HEK293 (cell line): Measurements from ENCODE around the gene CHD2.

Source experiments
- CTCF ChIP-seq: fragments of 450-650 bp; formaldehyde crosslinking; IDR thresholded peaks from 2 replicates; pipeline ENCODE4 v1.5.1; 2016; ENCODE audit warnings: missing biosample characterization, missing genetic modification characterization
- PRDM2 ChIP-seq: fragments of 450-650 bp; formaldehyde crosslinking; IDR thresholded peaks from 2 replicates; pipeline ENCODE4 v1.5.1; 2016; ENCODE audit warnings: missing biosample characterization, missing genetic modification characterization, borderline replicate concordance
- ZBTB7A ChIP-seq: fragments of 450-650 bp; formaldehyde crosslinking; IDR thresholded peaks from 2 replicates; pipeline ENCODE4 v1.5.1; 2016; ENCODE audit warnings: low read depth, missing biosample characterization, missing genetic modification characterization
- ZNF184 ChIP-seq: fragments of 450-650 bp; IDR thresholded peaks from 2 replicates; pipeline ENCODE4 v1.5.1; 2018; ENCODE audit warnings: missing biosample characterization, mild to moderate bottlenecking, missing genetic modification characterization
- ZNF2 ChIP-seq: fragments of 450-650 bp; formaldehyde crosslinking; IDR thresholded peaks from 2 replicates; pipeline ENCODE4 v1.5.1; 2016; ENCODE audit warnings: missing biosample characterization, missing genetic modification characterization
- ZNF274 ChIP-seq, 2 experiments: fragments of 200-500 bp in 1 of 2; fragments of 450-650 bp in 1 of 2; sonication (Bioruptor generic) in 1 of 2; formaldehyde crosslinking in 1 of 2; IDR thresholded peaks; 2 replicates each; pipeline versions ENCODE4 v1.5.1 to v1.6.1; 2014 to 2016; ENCODE audit warnings: borderline replicate concordance in 1 of 2, inconsistent platforms in 1 of 2, low read length in 1 of 2, missing biosample characterization in 1 of 2, missing genetic modification characterization in 1 of 2
- ZNF350 ChIP-seq: fragments of 450-650 bp; formaldehyde crosslinking; IDR thresholded peaks from 2 replicates; pipeline ENCODE4 v1.5.0; 2017; ENCODE audit warnings: missing biosample characterization, mild to moderate bottlenecking, missing genetic modification characterization
- ZNF549 ChIP-seq: fragments of 450-650 bp; IDR thresholded peaks from 2 replicates; pipeline ENCODE4 v1.5.1; 2018; ENCODE audit warnings: missing biosample characterization, missing genetic modification characterization, mild to moderate bottlenecking, inconsistent platforms, moderate library complexity
- ZNF747 ChIP-seq: fragments of 450-650 bp; formaldehyde crosslinking; IDR thresholded peaks from 2 replicates; pipeline ENCODE4 v1.5.1; 2016; ENCODE audit warnings: missing biosample characterization, missing genetic modification characterization
- ZNF777 ChIP-seq: fragments of 450-650 bp; formaldehyde crosslinking; IDR thresholded peaks from 2 replicates; pipeline ENCODE4 v1.5.1; 2017; ENCODE audit warnings: missing biosample characterization, missing genetic modification characterization, borderline replicate concordance

GRCh38 chr15:92951800-92952457, 51.8 kb downstream of the CHD2 start:
- TF ChIP-seq ZNF549 (tag by site-specific recombination) (no peak), CTCF (no peak), ZNF747 (tag by site-specific recombination) (no peak), ZNF274 (IDR thresholded peaks at IDR 0.05; ENCODE audit: low read length) (no peak), ZNF274 (tag by site-specific recombination; IDR thresholded peaks at IDR 0.05; ENCODE audit: borderline replicate concordance) (no peak), ZNF777 (tag by site-specific recombination) (no peak), ZNF2 (tag by site-specific recombination) (no peak), PRDM2 (no peak), ZBTB7A (tag by site-specific recombination) (no peak), ZNF184 (tag by site-specific recombination) (no peak), ZNF350 (tag by site-specific recombination) (no peak)
